Testis (tissue), 5 donors: ENCODE measurements around the gene BAZ1B. TPM values are rescaled to one million over a fixed set of nuclear protein-coding genes. Genes with fewer than 3 reads are reported as not detected.

Source experiments
- DNase-seq: peaks from one replicate; pipeline ENCODE4 v3.0.0-alpha.2; 2019
- H3K27ac ChIP-seq, 2 donors: fragments of 200-600 bp; sonication (generic); one replicate each; pipeline ENCODE4 v1.5.1; 2019
- H3K27me3 ChIP-seq: fragments of 200-600 bp; sonication (generic); one replicate; pipeline ENCODE4 v1.5.1; 2019
- H3K36me3 ChIP-seq: fragments of 200-600 bp; sonication (generic); one replicate; pipeline ENCODE4 v1.5.1; 2017; ENCODE audit warnings: low read depth; ENCODE audit errors: missing control alignments
- H3K4me1 ChIP-seq: fragments of 200-600 bp; sonication (generic); one replicate; pipeline ENCODE4 v1.5.1; 2019
- H3K4me3 ChIP-seq, 2 donors: fragments of 200-600 bp; sonication (generic); one replicate each; pipeline ENCODE4 v1.5.1; 2017 to 2019
- H3K9me3 ChIP-seq: fragments of 200-600 bp; sonication (generic); one replicate; pipeline ENCODE4 v1.5.1; 2017
- POLR2A ChIP-seq: fragments of 450-650 bp; IDR thresholded peaks from one replicate; pipeline ENCODE4 v1.6.1; 2017; ENCODE audit warnings: antibody characterized with exemption, mild to moderate bottlenecking, moderate library complexity
- WGBS, 2 donors: methylation state at CpG; one replicate each; pipeline ENCODE4 v1.1.5; 2018; 5-methylcytosine and 5-hydroxymethylcytosine counted together
- intact Hi-C: fragments of 100-400 bp; cut with DNase I; formaldehyde crosslinking; loops from one replicate; pipeline ENCODE4 v1.15.1; 2023; ENCODE audit warnings: low total_unique reads
- long read RNA-seq, 2 donors: transcript quantifications; one replicate each; lab custom pipeline, GENCODE V29; 2026
- polyA plus RNA-seq: library from polyadenylated mRNA; stranded (reverse); fragments of 350-450 nt; fragmentation: Illumina TruSeq; extraction: RNeasy Lipid Tissue Mini Kit (QIAGEN cat#74804); gene quantifications from one replicate; pipeline ENCODE4 v1.2.3, GENCODE V29; 2014; ENCODE audit warnings: low read depth, low replicate concordance; ENCODE audit not compliant: insufficient read depth
- total RNA-seq, 2 donors: library from RNA; depleted of rRNA; stranded (reverse); fragments of >200 nt; gene quantifications; one replicate each; pipeline ENCODE4 v1.2.3, GENCODE V29; 2016
- TF ChIP-seq, protein P1 (sequence below), 3 experiments: fragments of 450-650 bp in 2 of 3; fragments of 200-600 bp in 1 of 3; sonication (generic) in 1 of 3; IDR thresholded peaks; one replicate each; pipeline ENCODE4 v1.5.1; 2016 to 2019; ENCODE audit warnings: antibody characterized with exemption in 3 of 3, mild to moderate bottlenecking in 2 of 3, moderate library complexity in 1 of 3

BAZ1B gene
- 10 to 100 TPM; 59.4 to 72.8 TPM for total RNA-seq
- 30.8 TPM for polyA plus RNA-seq
- long read RNA-seq, donor 1, partial matches to known transcripts: 33 of 33 reads
- long read RNA-seq, donor 1, other reads (novel, unspliced or antisense): 0 of 33 reads
- long read RNA-seq, donor 2, partial matches to known transcripts: 7 of 7 reads
- long read RNA-seq, donor 2, other reads (novel, unspliced or antisense): 0 of 7 reads

DNA sequence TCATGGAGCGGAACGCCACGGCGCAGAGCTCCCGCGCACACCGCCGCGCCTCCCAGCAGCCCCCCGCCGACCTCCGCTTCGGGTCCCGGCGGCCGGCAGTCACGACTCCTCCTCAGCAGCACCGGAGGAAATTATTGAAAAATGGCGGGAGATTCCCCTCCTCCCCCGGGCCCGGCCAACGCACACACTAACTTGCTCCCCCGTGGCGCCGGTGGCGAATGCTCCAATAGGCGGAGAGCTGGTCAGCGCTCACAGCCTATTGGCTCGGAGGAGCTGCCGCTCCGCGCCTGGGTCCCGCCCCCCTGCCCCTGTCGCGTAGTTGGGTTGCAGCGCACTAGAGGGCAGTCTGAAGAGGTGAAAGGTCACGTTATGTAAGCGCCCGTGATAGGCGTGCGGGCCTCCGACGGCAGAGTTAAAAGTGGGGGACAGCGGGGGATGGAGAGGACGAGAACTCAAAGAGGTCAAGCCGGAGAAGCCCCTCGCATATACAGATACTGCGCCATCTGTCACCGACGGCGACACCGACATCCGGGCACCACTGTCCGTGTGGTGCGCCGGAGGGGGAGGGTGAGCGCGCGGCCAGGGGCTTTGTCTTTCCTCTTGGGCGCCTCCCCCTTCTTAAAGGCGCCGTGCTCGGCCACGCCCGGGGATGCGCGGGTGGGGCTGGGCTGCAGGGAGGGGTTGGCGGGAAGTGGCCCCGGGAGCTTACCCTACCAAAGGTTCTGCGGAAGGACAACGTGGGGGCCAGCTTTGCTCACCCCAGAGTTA lies at the start of gene BAZ1B:
Gene BAZ1B (minus strand): TSS at position 189 of the 768 bp plus-strand sequence. CDS start 360 bp downstream, outside the sequence.
- Histone ChIP-seq H3K36me3 (no peaks in the 10 kb centered on the region), H3K9me3 (no peaks in the 10 kb centered on the region), H3K4me1 (peaks cover 19% of the 10 kb centered on the region), H3K27ac (peak within 1 kb of the TSS; percentile 96 to 97), H3K27me3 (no peaks in the 10 kb centered on the region), H3K4me3 (peak within 1 kb of the TSS; percentile 88 to 94)
- no peak for TF ChIP-seq POLR2A
- TF ChIP-seq, protein P1, sequence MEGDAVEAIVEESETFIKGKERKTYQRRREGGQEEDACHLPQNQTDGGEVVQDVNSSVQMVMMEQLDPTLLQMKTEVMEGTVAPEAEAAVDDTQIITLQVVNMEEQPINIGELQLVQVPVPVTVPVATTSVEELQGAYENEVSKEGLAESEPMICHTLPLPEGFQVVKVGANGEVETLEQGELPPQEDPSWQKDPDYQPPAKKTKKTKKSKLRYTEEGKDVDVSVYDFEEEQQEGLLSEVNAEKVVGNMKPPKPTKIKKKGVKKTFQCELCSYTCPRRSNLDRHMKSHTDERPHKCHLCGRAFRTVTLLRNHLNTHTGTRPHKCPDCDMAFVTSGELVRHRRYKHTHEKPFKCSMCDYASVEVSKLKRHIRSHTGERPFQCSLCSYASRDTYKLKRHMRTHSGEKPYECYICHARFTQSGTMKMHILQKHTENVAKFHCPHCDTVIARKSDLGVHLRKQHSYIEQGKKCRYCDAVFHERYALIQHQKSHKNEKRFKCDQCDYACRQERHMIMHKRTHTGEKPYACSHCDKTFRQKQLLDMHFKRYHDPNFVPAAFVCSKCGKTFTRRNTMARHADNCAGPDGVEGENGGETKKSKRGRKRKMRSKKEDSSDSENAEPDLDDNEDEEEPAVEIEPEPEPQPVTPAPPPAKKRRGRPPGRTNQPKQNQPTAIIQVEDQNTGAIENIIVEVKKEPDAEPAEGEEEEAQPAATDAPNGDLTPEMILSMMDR (IDR thresholded peaks at IDR 0.05): peak in 1 of 3 experiments; percentile 2
- intact Hi-C loops: loop anchor here (5.0 kb wide), 1 partner anchor 35 kb away; the partner anchor contains the start of gene BCL7B
- DNase-seq: peak; percentile 98
- 0 to 1% methylated on average over 21 to 58 of the region's 71 CpGs for WGBS, 2 donors

GRCh38 chr7:73570977-73571376 lies 48.9 kb upstream of the BAZ1B start:
- Histone ChIP-seq H3K9me3 (no peaks in the 10 kb centered on the region), H3K4me1 (no peaks in the 10 kb centered on the region), H3K27me3 (no peaks in the 10 kb centered on the region), H3K27ac (no peak overlapping the region), H3K36me3 (no peaks in the 10 kb centered on the region), H3K4me3 (no peak overlapping the region)
- intact Hi-C loops: no loop called here
- no peak for DNase-seq
- 92 to 93% methylated on average over 10 of the region's 10 CpGs for WGBS, 2 donors
- no peak for TF ChIP-seq POLR2A
- TF ChIP-seq, protein P1 (IDR thresholded peaks at IDR 0.05): no peak

GRCh38 chr7:73570521-73570920 lies 48.4 kb upstream of the BAZ1B start:
- Histone ChIP-seq H3K36me3 (no peaks in the 10 kb centered on the region), H3K9me3 (no peaks in the 10 kb centered on the region), H3K4me1 (peaks cover 3% of the 10 kb centered on the region), H3K27ac (no peak overlapping the region), H3K4me3 (no peak overlapping the region), H3K27me3 (no peaks in the 10 kb centered on the region)
- WGBS, 2 donors: 93% methylated on average over 20 to 21 of the region's 22 CpGs
- no peak for DNase-seq
- intact Hi-C loops: no loop called here
- TF ChIP-seq, protein P1 (IDR thresholded peaks at IDR 0.05): no peak
- TF ChIP-seq POLR2A: no peak

- Histone ChIP-seq H3K9me3 (no peaks in the 10 kb centered on the region), H3K27me3 (no peaks in the 10 kb centered on the region), H3K27ac (no peak overlapping the region), H3K36me3 (no peaks in the 10 kb centered on the region), H3K4me3 (no peak overlapping the region), H3K4me1 (peaks cover 6% of the 10 kb centered on the region)
- intact Hi-C loops: no loop called here
- WGBS, 2 donors: 67 to 69% methylated on average over 5 of the region's 5 CpGs
- no peak for DNase-seq
- TF ChIP-seq POLR2A: no peak
- TF ChIP-seq, protein P1 (IDR thresholded peaks at IDR 0.05): no peak
Measured at GRCh38 chr7:73569042-73569608, 47.0 kb upstream of the BAZ1B start.
